HG02938 (cell line): ENCODE results near the gene FCHSD2.
"Not testable (repeated sequence)": the region's sequence is repeated elsewhere in the genome, so short reads cannot be mapped to it uniquely, and the experiment has no call there.

Experiments used
- ATAC-seq: cut with Tn5 transposase; IDR thresholded peaks from one replicate; pipeline ENCODE4 v1.9.1; 2021; ENCODE audit warnings: mild to moderate bottlenecking, moderate library complexity; ENCODE audit not compliant: unreplicated experiment

Gene FCHSD2

GRCh38 chr11:72850832-72851231, 291.3 kb downstream of the FCHSD2 start:
- ATAC-seq, result no peak

GRCh38 chr11:72848846-72849466, 293.2 kb downstream of the FCHSD2 start:
- no peak for ATAC-seq

GRCh38 chr11:72844356-72844755, 297.8 kb downstream of the FCHSD2 start:
- ATAC-seq, result no peak

- no peak for ATAC-seq
These were observed 299.3 kb downstream of the FCHSD2 start for GRCh38 chr11:72842653-72843330.

- no peak for ATAC-seq
These were observed 300.0 kb downstream of the FCHSD2 start for GRCh38 chr11:72842126-72842525.

- no peak for ATAC-seq
These were observed 300.7 kb downstream of the FCHSD2 start for GRCh38 chr11:72841397-72841796.

- no peak for ATAC-seq
These were observed 301.3 kb downstream of the FCHSD2 start for GRCh38 chr11:72840780-72841179.

GRCh38 chr11:72838691-72839305, 303.3 kb downstream of the FCHSD2 start:
- ATAC-seq, result no peak

GRCh38 chr11:72836111-72836510, 306.0 kb downstream of the FCHSD2 start:
- no peak for ATAC-seq

- no peak for ATAC-seq
These were observed 307.2 kb downstream of the FCHSD2 start for GRCh38 chr11:72834905-72835304.

GRCh38 chr11:72833811-72834493, 308.2 kb downstream of the FCHSD2 start:
- no peak for ATAC-seq

- ATAC-seq, result no peak
These were observed 308.9 kb downstream of the FCHSD2 start for GRCh38 chr11:72833083-72833733.

GRCh38 chr11:72832301-72833082, 309.6 kb downstream of the FCHSD2 start:
- no peak for ATAC-seq

- ATAC-seq, result no peak
These were observed 310.4 kb downstream of the FCHSD2 start for GRCh38 chr11:72831521-72832300.

GRCh38 chr11:72829884-72830533, 312.1 kb downstream of the FCHSD2 start:
- no peak for ATAC-seq

- ATAC-seq, result no peak
These were observed 312.9 kb downstream of the FCHSD2 start for GRCh38 chr11:72829178-72829577.

GRCh38 chr11:72828692-72829101, 313.4 kb downstream of the FCHSD2 start:
- no peak for ATAC-seq

- no peak for ATAC-seq
These were observed 314.0 kb downstream of the FCHSD2 start for GRCh38 chr11:72828081-72828567.

GRCh38 chr11:72827656-72828055, 314.5 kb downstream of the FCHSD2 start:
- not testable (repeated sequence) for ATAC-seq
